Smooth muscle cell of the brain vasculature (primary cell): ENCODE measurements around the gene CHST12.
"Not testable (repeated sequence)": the region's sequence is repeated elsewhere in the genome, so short reads cannot be mapped to it uniquely, and the experiment has no call there.

Experiments
- DNase-seq: peaks from one replicate; pipeline ENCODE4 v3.0.0-alpha.2; 2012; ENCODE audit warnings: low read depth, low spot score

The CHST12 gene

GRCh38 chr7:2403718-2404648, 572 bp downstream of the CHST12 start:
- DNase-seq = no peak

- no peak for DNase-seq
Measured at GRCh38 chr7:2404714-2405119, 1.3 kb downstream of the CHST12 start.

- DNase-seq = no peak
Measured at GRCh38 chr7:2405201-2405600, 1.8 kb downstream of the CHST12 start.

GRCh38 chr7:2405601-2406345, 2.4 kb downstream of the CHST12 start:
- no peak for DNase-seq

GRCh38 chr7:2409745-2410414, 6.5 kb downstream of the CHST12 start:
- DNase-seq = no peak

- no peak for DNase-seq
Measured at GRCh38 chr7:2411049-2411448, 7.6 kb downstream of the CHST12 start.

GRCh38 chr7:2411815-2412586, 8.6 kb downstream of the CHST12 start:
- no peak for DNase-seq

- DNase-seq = no peak
Measured at GRCh38 chr7:2412587-2413201, 9.3 kb downstream of the CHST12 start.

- DNase-seq = no peak
Measured at GRCh38 chr7:2416063-2416462, 12.7 kb downstream of the CHST12 start.

- DNase-seq = no peak
Measured at GRCh38 chr7:2416650-2417049, 13.2 kb downstream of the CHST12 start.

GRCh38 chr7:2417178-2417577, 13.8 kb downstream of the CHST12 start:
- not testable (repeated sequence) for DNase-seq

- no peak for DNase-seq
Measured at GRCh38 chr7:2417981-2418481, 14.6 kb downstream of the CHST12 start.

- DNase-seq = no peak
Measured at GRCh38 chr7:2420216-2420933, 17.0 kb downstream of the CHST12 start.

GRCh38 chr7:2421943-2422310, 18.5 kb downstream of the CHST12 start:
- DNase-seq = no peak

- DNase-seq = no peak
Measured at GRCh38 chr7:2425749-2426148, 22.3 kb downstream of the CHST12 start.

GRCh38 chr7:2431260-2431867, 28.0 kb downstream of the CHST12 start:
- no peak for DNase-seq

- no peak for DNase-seq
Measured at GRCh38 chr7:2432910-2433712, 29.7 kb downstream of the CHST12 start.

- DNase-seq = no peak
Measured at GRCh38 chr7:2433713-2434550, 30.5 kb downstream of the CHST12 start.
